Left ventricle myocardium inferior (tissue), 1 donor: Measurements from ENCODE around the gene TPD52L1. TPM values are rescaled to one million over a fixed set of nuclear protein-coding genes. Genes with fewer than 3 reads are reported as not detected.

Experiments used
- DNase-seq: peaks from one replicate; pipeline ENCODE4 v3.0.0-alpha.2; 2020
- H3K27ac ChIP-seq: fragments of 200-600 bp; replicated peaks from 2 replicates; pipeline ENCODE4 v1.8.0; 2021
- H3K27me3 ChIP-seq: fragments of 200-600 bp; 2 replicates; pipeline ENCODE4 v1.8.0; 2021; ENCODE audit warnings: low read depth
- H3K36me3 ChIP-seq: fragments of 200-600 bp; 2 replicates; pipeline ENCODE4 v1.8.0; 2021
- H3K4me1 ChIP-seq: fragments of 200-600 bp; 2 replicates; pipeline ENCODE4 v1.8.0; 2021
- H3K4me3 ChIP-seq: fragments of 200-600 bp; 2 replicates; pipeline ENCODE4 v1.8.0; 2021; ENCODE audit warnings: mild to moderate bottlenecking, moderate library complexity
- H3K9me3 ChIP-seq: fragments of 200-600 bp; replicated peaks from 2 replicates; pipeline ENCODE4 v1.8.0; 2021
- CTCF ChIP-seq: fragments of 200-600 bp; IDR thresholded peaks from 2 replicates; pipeline ENCODE4 v1.8.0; 2021; ENCODE audit warnings: antibody characterized with exemption, mild to moderate bottlenecking, borderline replicate concordance
- intact Hi-C: fragments of 100-400 bp; cut with micrococcal nuclease; formaldehyde crosslinking; loops from one replicate; pipeline ENCODE4 v1.11.0; 2022
- total RNA-seq: library from RNA; stranded (reverse); fragmentation: NEBNext Ultra II Directional; extraction: Animal tissue kit (Norgen Biotek cat#: 25700); gene quantifications from one replicate; pipeline ENCODE4 v1.2.1, GENCODE V29; 2021
- donor health status: DM: no; HTN: yes; CAD: no; lungs with severe emphysema.

Gene TPD52L1
- total RNA-seq, 1 donor from 2014 or later, result 64.0 TPM

GRCh38 chr6:125258651-125259353 is 105.2 kb downstream of the TPD52L1 start:
- intact Hi-C loops, result no loop called here
- no peak for DNase-seq
- H3K27me3 ChIP-seq, result no peaks in the 10 kb centered on the region
- H3K36me3 ChIP-seq, result peaks cover 8% of the 10 kb centered on the region
- no peak for TF ChIP-seq CTCF
- no peaks in the 10 kb centered on the region for H3K9me3 ChIP-seq
- H3K4me3 ChIP-seq, result no peak overlapping the region
- no peak overlapping the region for H3K27ac ChIP-seq
- no peaks in the 10 kb centered on the region for H3K4me1 ChIP-seq

GRCh38 chr6:125259354-125259736 is 105.8 kb downstream of the TPD52L1 start:
- Histone ChIP-seq H3K4me3 (no peak overlapping the region), H3K27me3 (no peaks in the 10 kb centered on the region), H3K4me1 (no peaks in the 10 kb centered on the region), H3K9me3 (no peaks in the 10 kb centered on the region), H3K27ac (no peak overlapping the region), H3K36me3 (peaks cover 8% of the 10 kb centered on the region)
- intact Hi-C loops, result no loop called here
- no peak for TF ChIP-seq CTCF
- DNase-seq, result no peak

- Histone ChIP-seq H3K27ac (no peak overlapping the region), H3K4me3 (peak overlapping the region; percentile 21), H3K27me3 (no peaks in the 10 kb centered on the region), H3K4me1 (no peaks in the 10 kb centered on the region), H3K9me3 (no peaks in the 10 kb centered on the region), H3K36me3 (peaks cover 8% of the 10 kb centered on the region)
- DNase-seq, result no peak
- intact Hi-C loops, result no loop called here
- TF ChIP-seq CTCF, result no peak
These were observed 108.7 kb downstream of the TPD52L1 start for GRCh38 chr6:125262016-125263013.

- Histone ChIP-seq H3K9me3 (no peaks in the 10 kb centered on the region), H3K27me3 (no peaks in the 10 kb centered on the region), H3K4me3 (no peak overlapping the region), H3K27ac (no peak overlapping the region), H3K36me3 (peaks cover 8% of the 10 kb centered on the region), H3K4me1 (no peaks in the 10 kb centered on the region)
- no peak for TF ChIP-seq CTCF
- DNase-seq, result no peak
- intact Hi-C loops, result no loop called here
These were observed 110.9 kb downstream of the TPD52L1 start for GRCh38 chr6:125264476-125264875.

- Histone ChIP-seq H3K27me3 (no peaks in the 10 kb centered on the region), H3K9me3 (no peaks in the 10 kb centered on the region), H3K4me3 (no peak overlapping the region), H3K36me3 (peaks cover 18% of the 10 kb centered on the region), H3K27ac (no peak overlapping the region), H3K4me1 (no peaks in the 10 kb centered on the region)
- no peak for TF ChIP-seq CTCF
- no peak for DNase-seq
- intact Hi-C loops, result no loop called here
These were observed 114.4 kb downstream of the TPD52L1 start for GRCh38 chr6:125267806-125268523.
